Aorta (tissue), 5 donors: ENCODE results near the gene IL4I1. TPM values are rescaled to one million over a fixed set of nuclear protein-coding genes. Genes with fewer than 3 reads are reported as not detected.

ENCODE experiments used
- ATAC-seq: fragments of 200-7000 bp; cut with Tn5 transposase; one replicate; pipeline ENCODE4 v1.9.1; 2022; ENCODE audit warnings: moderate library complexity; ENCODE audit not compliant: low FRiP score
- DNase-seq, 2 donors: peaks; one replicate each; pipeline ENCODE4 v3.0.0-alpha.2; 2020
- H3K27ac ChIP-seq, 2 donors: one replicate each; pipeline ENCODE4 v1.5.1; 2013; ENCODE audit warnings: low read length in 2 of 2, mild to moderate bottlenecking in 2 of 2, moderate library complexity in 2 of 2, control low read depth in 1 of 2, inconsistent platforms in 1 of 2, low read depth in 1 of 2
- H3K27me3 ChIP-seq, 2 donors: one replicate each; pipeline ENCODE4 v1.6.1; 2013; ENCODE audit warnings: control low read depth in 1 of 2, low read length in 1 of 2, mild to moderate bottlenecking in 1 of 2, moderate library complexity in 1 of 2; ENCODE audit not compliant: insufficient read depth in 2 of 2, control insufficient read depth in 1 of 2
- H3K36me3 ChIP-seq, 2 donors: one replicate each; pipeline ENCODE4 v1.6.1; 2013; ENCODE audit warnings: control low read depth in 1 of 2, low read length in 1 of 2, mild to moderate bottlenecking in 1 of 2; ENCODE audit not compliant: insufficient read depth in 2 of 2, control insufficient read depth in 1 of 2
- H3K4me1 ChIP-seq, 2 donors: one replicate each; pipeline ENCODE4 v1.6.1; 2013; ENCODE audit warnings: low read length in 2 of 2, control low read depth in 1 of 2, mild to moderate bottlenecking in 1 of 2, moderate library complexity in 1 of 2; ENCODE audit not compliant: insufficient read depth in 2 of 2, control insufficient read depth in 1 of 2
- H3K4me3 ChIP-seq, 2 donors: one replicate each; pipeline ENCODE4 v1.5.1; 2013; ENCODE audit warnings: low read length in 2 of 2, control low read depth in 1 of 2, mild to moderate bottlenecking in 1 of 2
- H3K9me3 ChIP-seq: one replicate; pipeline ENCODE4 v1.6.1; 2013; ENCODE audit warnings: mild to moderate bottlenecking, low read length; ENCODE audit not compliant: control insufficient read depth
- WGBS, 2 donors: extraction: QIAGEN DNeasy Blood & Tissue Kit; methylation state at CpG; one replicate each; pipeline ENCODE4 v1.1.7; 2013; 5-methylcytosine and 5-hydroxymethylcytosine counted together
- intact Hi-C, 2 donors: fragments of 100-400 bp; cut with DNase I; formaldehyde crosslinking; loops; one replicate each; pipeline versions ENCODE4 v1.14.2 to v1.15.0; 2022
- polyA plus RNA-seq, 2 donors: library from polyadenylated mRNA; stranded (reverse); fragments of 200-250 nt; gene quantifications; one replicate each; pipeline ENCODE4 v1.2.3, GENCODE V29; 2013
- total RNA-seq, 2 donors: library from RNA; stranded (reverse); fragmentation: NEBNext Ultra II Directional; extraction: Animal tissue kit (Norgen Biotek cat#: 25700); gene quantifications; one replicate each; pipeline ENCODE4 v1.2.1, GENCODE V29; 2021
- donor health status: healthy with polysubstance abuse.
- donor health status: Bipolar disorder and iron deficiency.
- donor health status: DM: no; HTN: no; CAD: no.
- donor health status: DM: no; HTN: no; CAD: no.
- donor health status: DM: yes; HTN: yes; CAD: no.

The IL4I1 gene
- total and polyA plus RNA-seq, 4 donors: 0.50 to 7.2 (median 0.84) TPM; not detected in 1

DNA sequence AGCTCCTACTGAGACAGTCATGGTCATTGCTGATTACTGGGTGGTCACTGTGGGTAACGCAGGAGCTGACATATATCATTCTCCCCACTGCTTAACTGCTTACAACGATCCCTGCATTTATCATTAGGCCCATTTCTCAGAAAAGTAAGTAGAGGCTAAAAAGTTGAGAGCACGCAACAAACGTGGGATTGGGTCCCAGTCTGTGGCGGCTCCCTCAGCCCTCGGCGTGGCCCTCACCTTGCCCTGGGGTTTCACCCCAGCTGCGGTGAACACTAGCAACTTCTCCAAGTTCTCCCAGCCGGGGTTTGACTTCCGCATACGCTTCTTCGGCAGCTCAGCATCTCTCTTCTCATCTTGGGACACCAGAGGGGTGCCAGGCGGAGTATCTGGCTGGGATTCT lies 31.8 kb downstream of the IL4I1 start:
- no peaks in the 10 kb centered on the region for H3K27me3 ChIP-seq
- no peak for DNase-seq
- no peak overlapping the region for H3K27ac ChIP-seq
- no peaks in the 10 kb centered on the region for H3K9me3 ChIP-seq
- WGBS, 2 donors: 89 to 94% methylated on average over 13 of the region's 13 CpGs
- intact Hi-C loops: loop anchor here (5.0 to 10.0 kb wide), 3 partner anchors 53 to 100 kb away; partner anchors contain the start of genes AP2A1 (in 2 of the 2), FUZ (in 1 of the 2) and TSKS (in 1 of the 2)
- no peak overlapping the region for H3K4me3 ChIP-seq
- ATAC-seq: no peak
- no peaks in the 10 kb centered on the region for H3K4me1 ChIP-seq
- no peaks in the 10 kb centered on the region for H3K36me3 ChIP-seq

DNA sequence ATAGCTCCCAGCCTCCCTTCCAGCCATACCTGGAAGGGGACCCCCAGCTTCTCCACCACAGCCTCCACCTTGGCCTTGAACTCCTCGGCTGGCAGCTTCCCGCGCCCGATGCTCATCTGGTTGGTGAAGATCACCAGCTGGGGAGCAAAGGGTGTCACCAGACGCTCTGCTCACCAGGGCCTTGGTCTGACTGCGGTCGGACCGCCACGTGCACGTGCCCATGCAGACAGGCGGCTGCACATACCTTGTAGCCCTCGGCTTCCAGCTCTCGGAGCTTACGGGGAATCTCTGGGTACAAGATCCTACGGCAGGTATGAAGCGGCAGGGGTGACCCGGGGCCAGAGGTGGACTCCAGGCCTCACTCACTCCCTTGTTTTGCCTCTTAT lies 32.8 kb downstream of the IL4I1 start:
- no peaks in the 10 kb centered on the region for H3K27me3 ChIP-seq
- H3K4me1 ChIP-seq: no peaks in the 10 kb centered on the region
- no peaks in the 10 kb centered on the region for H3K36me3 ChIP-seq
- no peak overlapping the region for H3K27ac ChIP-seq
- ATAC-seq (no peak), DNase-seq (peak in 1 of 2 donors; percentile 71)
- no peaks in the 10 kb centered on the region for H3K9me3 ChIP-seq
- intact Hi-C loops: loop anchor here in 1 of 2 donors (10.0 kb wide), 1 partner anchor 99 kb away; the partner anchor contains the start of genes AP2A1 and TSKS
- no peak overlapping the region for H3K4me3 ChIP-seq
- 89 to 90% methylated on average over 17 of the region's 17 CpGs for WGBS, 2 donors

DNA sequence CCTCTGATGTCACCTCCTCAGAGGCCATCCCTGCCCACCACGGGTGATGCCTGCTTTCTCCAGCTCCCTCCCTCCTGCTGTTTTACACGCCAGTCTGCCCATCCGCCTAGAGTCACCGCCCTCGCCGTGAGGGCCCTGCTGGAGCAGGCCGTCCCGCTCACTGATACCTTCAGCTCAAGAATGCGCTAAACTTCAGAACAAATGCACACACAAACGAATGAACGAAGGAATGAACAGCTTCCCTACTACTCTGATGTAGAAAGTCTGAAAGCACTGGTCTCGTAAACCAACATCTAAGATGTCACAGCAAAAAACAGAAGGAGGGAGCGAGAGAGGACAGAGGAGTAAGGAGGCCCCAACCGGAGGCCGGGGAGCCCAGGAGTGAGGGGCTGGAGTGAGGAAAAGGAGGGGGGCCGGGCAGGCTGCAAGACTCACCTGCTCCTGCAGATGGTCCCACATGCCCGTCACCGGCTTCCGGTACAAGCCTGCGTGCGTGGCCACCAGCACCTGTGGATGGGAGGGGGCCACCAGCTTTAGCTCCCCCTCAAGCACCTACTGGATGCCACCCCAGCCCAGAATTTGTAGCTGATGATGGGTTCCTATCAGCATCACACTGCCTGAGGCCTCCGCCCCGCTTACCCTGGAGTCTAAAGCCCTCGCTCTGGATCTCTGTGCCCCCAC lies 33.3 kb downstream of the IL4I1 start:
- DNase-seq (peak in 1 of 2 donors; percentile 44), ATAC-seq (no peak)
- intact Hi-C loops: loop anchor here in 1 of 2 donors (10.0 kb wide), 1 partner anchor 99 kb away; the partner anchor contains the start of genes AP2A1 and TSKS
- WGBS, 2 donors: 88 to 90% methylated on average over 24 of the region's 24 CpGs
- Histone ChIP-seq H3K27ac (no peak overlapping the region), H3K36me3 (no peaks in the 10 kb centered on the region), H3K4me1 (no peaks in the 10 kb centered on the region), H3K4me3 (no peak overlapping the region), H3K27me3 (no peaks in the 10 kb centered on the region), H3K9me3 (no peaks in the 10 kb centered on the region)

DNA sequence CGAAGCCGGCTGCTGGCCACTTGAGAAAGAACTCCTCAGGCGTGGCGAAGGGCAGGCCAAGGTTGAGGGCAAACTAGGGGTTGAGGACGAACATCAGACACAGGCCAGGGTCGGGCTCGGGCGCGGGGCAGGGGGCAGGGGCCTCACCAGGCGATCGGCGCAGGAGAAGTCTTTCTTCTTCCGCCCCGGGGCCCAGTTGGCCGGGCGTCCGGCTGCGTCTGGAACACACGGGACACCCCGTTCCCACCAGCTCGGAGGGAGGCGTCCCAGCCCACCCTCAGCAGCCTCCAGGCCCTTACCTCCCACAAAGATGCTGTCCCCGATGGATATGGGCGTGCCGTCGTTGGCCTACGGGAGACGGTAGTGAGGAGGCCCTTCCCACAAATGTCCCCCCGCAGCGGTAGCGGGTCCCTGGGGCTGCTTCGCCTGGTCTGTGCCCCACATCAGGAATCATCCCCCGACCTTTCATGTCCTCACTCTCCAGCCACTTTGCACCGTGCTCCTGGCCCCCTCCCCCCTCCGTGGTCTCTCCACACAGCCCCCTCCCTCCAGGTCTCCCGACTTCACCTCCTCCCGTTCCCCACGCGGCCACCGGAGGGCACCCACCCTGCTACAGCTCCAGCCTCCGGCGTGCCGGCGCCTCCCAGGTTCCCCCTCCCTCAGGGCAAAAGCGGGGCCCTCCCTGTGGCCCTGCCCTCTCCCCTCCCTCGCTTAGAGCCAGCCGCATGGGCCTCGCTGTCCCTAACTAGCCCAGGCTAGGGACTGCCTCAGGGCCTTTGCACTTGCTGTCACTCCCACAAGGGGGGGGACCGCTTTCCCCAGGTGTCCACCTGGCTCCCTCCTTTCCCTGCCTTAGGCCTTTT lies 34.1 kb downstream of the IL4I1 start:
- WGBS, 2 donors: 75 to 78% methylated on average over 43 to 49 of the region's 49 CpGs
- H3K4me3 ChIP-seq: no peak overlapping the region
- H3K27me3 ChIP-seq: no peaks in the 10 kb centered on the region
- ATAC-seq: no peak
- peak; percentile 54 to 78 for DNase-seq
- H3K27ac ChIP-seq: no peak overlapping the region
- intact Hi-C loops: loop anchor here in 1 of 2 donors (10.0 kb wide), 1 partner anchor 98 kb away; the partner anchor contains the start of genes AP2A1 and TSKS
- H3K36me3 ChIP-seq: no peaks in the 10 kb centered on the region
- no peaks in the 10 kb centered on the region for H3K9me3 ChIP-seq
- no peaks in the 10 kb centered on the region for H3K4me1 ChIP-seq

DNA sequence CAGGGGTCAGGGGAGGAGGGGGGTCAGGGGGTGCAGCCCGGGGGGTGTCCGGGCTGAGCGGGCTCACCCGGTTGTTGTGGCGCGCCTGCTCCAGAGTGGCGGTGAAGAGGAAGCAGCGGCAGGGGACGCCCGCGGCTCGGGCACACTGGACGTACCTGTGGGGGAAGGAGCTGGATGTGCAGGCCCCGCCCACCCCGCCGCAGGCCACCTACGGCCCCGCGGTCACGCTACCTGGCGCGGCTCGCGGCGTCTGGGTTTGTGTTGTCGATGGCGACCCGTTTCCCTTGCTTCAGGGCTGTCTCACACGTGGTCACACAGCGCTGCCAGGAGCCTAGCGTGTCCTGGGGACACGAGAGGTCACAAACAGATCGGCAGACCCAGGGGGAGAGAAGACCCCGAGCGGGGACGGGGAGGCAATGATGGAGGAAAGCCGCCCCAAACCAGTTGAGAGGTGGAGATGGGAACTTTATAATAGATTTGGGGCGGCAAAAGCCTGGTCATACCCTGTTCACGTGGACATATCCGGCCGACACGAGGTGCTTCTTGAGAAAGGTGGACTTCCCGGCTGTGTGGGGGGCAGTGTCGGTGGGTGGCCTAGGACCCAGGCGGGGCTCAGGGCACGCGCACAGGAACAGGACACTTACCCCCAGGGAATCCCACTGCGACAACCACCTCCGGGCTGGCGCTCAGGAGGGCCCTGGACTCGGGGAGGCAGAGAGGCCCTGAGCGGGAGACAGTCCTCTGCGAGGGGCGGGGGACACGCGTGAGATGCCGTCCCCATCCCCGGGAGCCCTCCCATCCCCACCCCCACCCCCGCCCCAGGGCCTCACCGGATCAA lies 34.9 kb downstream of the IL4I1 start:
- DNase-seq (peak in 1 of 2 donors; percentile 48), ATAC-seq (no peak)
- intact Hi-C loops: loop anchor here in 1 of 2 donors (10.0 kb wide), 1 partner anchor 97 kb away; the partner anchor contains the start of genes AP2A1 and TSKS
- no peaks in the 10 kb centered on the region for H3K9me3 ChIP-seq
- no peaks in the 10 kb centered on the region for H3K27me3 ChIP-seq
- H3K36me3 ChIP-seq: no peaks in the 10 kb centered on the region
- H3K27ac ChIP-seq: no peak overlapping the region
- 82 to 83% methylated on average over 58 to 60 of the region's 60 CpGs for WGBS, 2 donors
- no peak overlapping the region for H3K4me3 ChIP-seq
- no peaks in the 10 kb centered on the region for H3K4me1 ChIP-seq

DNA sequence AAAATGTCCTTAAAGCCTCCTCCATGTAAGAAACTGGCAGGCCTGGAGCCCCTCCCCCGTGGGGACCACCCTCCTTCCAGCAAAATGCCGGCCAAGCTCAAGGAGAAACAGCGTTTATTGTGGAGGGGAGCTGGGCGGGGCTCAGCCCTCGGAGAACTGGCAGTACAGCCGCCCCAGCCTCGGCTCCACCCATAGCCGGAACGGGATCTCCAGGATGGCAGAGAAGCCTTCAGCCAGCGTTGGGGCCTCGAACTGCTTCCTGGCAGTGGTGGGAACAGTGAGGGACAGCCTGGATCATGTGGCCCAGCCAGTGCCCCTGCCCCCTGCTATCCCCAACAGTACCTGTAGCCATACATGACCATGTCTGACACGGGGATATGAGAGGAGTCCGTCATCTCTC lies 35.6 kb downstream of the IL4I1 start:
- Histone ChIP-seq H3K27ac (no peak overlapping the region), H3K4me3 (no peak overlapping the region), H3K4me1 (no peaks in the 10 kb centered on the region), H3K36me3 (no peaks in the 10 kb centered on the region), H3K9me3 (no peaks in the 10 kb centered on the region), H3K27me3 (no peaks in the 10 kb centered on the region)
- no peak for ATAC-seq
- intact Hi-C loops: loop anchor here in 1 of 2 donors (10.0 kb wide), 1 partner anchor 96 kb away; the partner anchor contains the start of genes AP2A1 and TSKS
- WGBS, 2 donors: 41 to 43% methylated on average over 13 of the region's 13 CpGs
- peak in 1 of 2 donors; percentile 79 for DNase-seq

DNA sequence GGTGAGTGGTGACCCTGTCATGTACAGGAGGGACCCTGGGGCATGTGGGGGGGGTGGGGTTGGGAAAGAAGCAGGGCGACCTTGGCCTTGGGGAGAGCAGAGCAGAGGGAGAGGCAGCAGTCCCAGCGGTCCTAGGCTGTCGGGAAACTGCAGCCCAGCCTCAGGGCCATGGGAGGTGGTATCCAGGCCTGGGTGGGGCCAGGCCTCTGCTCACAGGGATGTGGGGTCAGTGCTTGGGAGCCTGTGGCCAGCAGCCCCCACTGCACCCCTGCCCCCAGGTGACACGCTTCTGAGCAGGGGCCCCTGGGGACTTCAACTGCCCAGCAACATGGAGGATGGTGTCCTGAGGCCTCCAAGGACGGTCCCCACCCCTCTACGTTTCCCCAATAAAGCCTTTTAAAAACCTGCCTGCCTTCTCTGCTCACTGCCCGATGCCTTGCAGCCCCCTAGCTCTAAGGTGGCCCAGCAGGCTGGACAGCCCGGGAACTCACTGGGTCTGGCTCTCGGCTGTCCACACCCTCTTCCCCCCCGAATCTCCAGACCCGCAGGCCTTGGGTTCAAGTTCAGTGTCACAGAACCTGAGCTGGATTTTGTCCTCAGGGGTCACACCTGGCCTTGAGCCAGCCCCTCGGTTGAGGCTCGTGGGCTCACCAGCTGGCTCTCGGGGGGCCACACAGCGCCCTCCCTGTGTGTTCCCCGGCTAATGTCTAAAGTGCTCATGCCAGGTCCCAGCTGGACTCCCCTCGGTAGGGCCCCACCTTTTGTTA lies 36.2 kb downstream of the IL4I1 start:
- WGBS, 2 donors: 71 to 72% methylated on average over 17 of the region's 17 CpGs
- H3K4me1 ChIP-seq: no peaks in the 10 kb centered on the region
- intact Hi-C loops: loop anchor here in 1 of 2 donors (10.0 kb wide), 1 partner anchor 96 kb away; the partner anchor contains the start of genes AP2A1 and TSKS

More for the DNA sequence above, 36.2 kb downstream of the IL4I1 start:
- no peak overlapping the region for H3K27ac ChIP-seq
- no peaks in the 10 kb centered on the region for H3K27me3 ChIP-seq
- no peaks in the 10 kb centered on the region for H3K9me3 ChIP-seq
- H3K4me3 ChIP-seq: no peak overlapping the region
- DNase-seq: peak in 1 of 2 donors; percentile 70
- no peak for ATAC-seq
- no peaks in the 10 kb centered on the region for H3K36me3 ChIP-seq
